ENCODE data around the gene CEP70. TPM values are rescaled to one million over a fixed set of nuclear protein-coding genes. Genes with fewer than 3 reads are reported as not detected.

CEP70 gene
- total RNA-seq, 1 experiment from 2014 or later, result 32.6 TPM

DNA sequence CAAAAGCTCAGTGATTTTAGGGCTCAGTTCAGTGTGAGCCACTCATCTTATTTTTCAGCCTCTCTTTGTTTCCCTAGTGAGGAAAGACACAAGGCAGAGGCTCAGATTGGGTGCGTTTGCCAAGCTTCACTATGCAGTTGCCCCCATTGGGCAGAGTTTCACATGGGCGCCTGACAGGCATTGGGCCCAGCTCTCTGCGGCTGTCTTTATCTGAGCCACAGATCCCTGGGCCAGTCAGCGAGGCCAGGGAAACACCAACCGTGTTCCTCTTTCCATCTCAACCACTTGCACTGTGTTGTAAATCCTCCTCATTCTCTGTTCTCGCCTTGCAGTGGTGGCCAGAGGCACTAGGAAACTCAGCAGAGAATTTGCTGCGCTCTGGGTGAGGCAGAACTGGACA is 148.8 kb downstream of the CEP70 start:
- Histone ChIP-seq H3K18ac (ENCODE audit: insufficient read length, low read depth, low read length) (no peak overlapping the region), H3K9me3 (ENCODE audit: control insufficient read depth, low read depth, low read length) (no peaks in the 10 kb centered on the region), H3T11ph (ENCODE audit: low read length) (no peak overlapping the region), H3K79me1 (ENCODE audit: insufficient read depth, low read depth, low read length, poor library complexity, severe bottlenecking) (no peaks in the 10 kb centered on the region), H2BK12ac (ENCODE audit: insufficient read length, low read depth, low read length) (no peak overlapping the region), H2BK20ac (ENCODE audit: low read depth, low read length, poor library complexity, severe bottlenecking) (no peak overlapping the region), H2AFZ (ENCODE audit: low read length) (no peak overlapping the region), H3K14ac (ENCODE audit: insufficient read depth, low read length) (no peak overlapping the region), H2BK5ac (ENCODE audit: insufficient read length, low read length) (no peak overlapping the region), H4K5ac (ENCODE audit: insufficient read length, low read depth, low read length) (no peak overlapping the region), H3K56ac (ENCODE audit: insufficient read length, low read depth, low read length) (no peak overlapping the region), H4K91ac (ENCODE audit: insufficient read length, low read depth, low read length) (no peak overlapping the region), H4K20me1 (ENCODE audit: control insufficient read depth, insufficient read depth, insufficient read length) (no peaks in the 10 kb centered on the region), H3K79me2 (ENCODE audit: insufficient read depth, low read length) (no peaks in the 10 kb centered on the region), H3K23me2 (ENCODE audit: insufficient read length, low read depth, low read length, poor library complexity, severe bottlenecking) (no peaks in the 10 kb centered on the region), H3K9ac (ENCODE audit: extremely low read depth, insufficient read length, low read length) (no peak overlapping the region), H2BK15ac (ENCODE audit: low read depth, low read length) (no peak overlapping the region), H3K23ac (ENCODE audit: insufficient read length, low read depth, low read length) (no peak overlapping the region), H3K4ac (ENCODE audit: low read depth, low read length) (no peak overlapping the region), H4K8ac (replicated peaks; ENCODE audit: insufficient read length, low read depth, low read length) (no peak overlapping the region), H3K27me3 (ENCODE audit: insufficient read depth, low read length) (no peaks in the 10 kb centered on the region), H3K27ac (ENCODE audit: insufficient read length, low read depth, low read length) (no peak overlapping the region), H3K4me2 (ENCODE audit: insufficient read depth, insufficient read length, low read length) (no peak overlapping the region), H2AK5ac (ENCODE audit: insufficient read length, low read length) (no peak overlapping the region), H2BK120ac (ENCODE audit: low read depth, low read length, poor library complexity, severe bottlenecking) (no peak overlapping the region), H3K4me1 (ENCODE audit: insufficient read depth, low read length) (no peaks in the 10 kb centered on the region)
- H3K4me3 Mint-ChIP-seq, result no peak overlapping the region
- no peak for DNase-seq
- WGBS (ENCODE audit: extremely low coverage, insufficient read length, low lambda C conversion rate), result no CpG with 5 or more reads among the region's 7 CpGs
- peaks cover 13 to 15% of the 10 kb centered on the region in 2 experiments for H3K4me1 Mint-ChIP-seq
- TF ChIP-seq, protein P1, sequence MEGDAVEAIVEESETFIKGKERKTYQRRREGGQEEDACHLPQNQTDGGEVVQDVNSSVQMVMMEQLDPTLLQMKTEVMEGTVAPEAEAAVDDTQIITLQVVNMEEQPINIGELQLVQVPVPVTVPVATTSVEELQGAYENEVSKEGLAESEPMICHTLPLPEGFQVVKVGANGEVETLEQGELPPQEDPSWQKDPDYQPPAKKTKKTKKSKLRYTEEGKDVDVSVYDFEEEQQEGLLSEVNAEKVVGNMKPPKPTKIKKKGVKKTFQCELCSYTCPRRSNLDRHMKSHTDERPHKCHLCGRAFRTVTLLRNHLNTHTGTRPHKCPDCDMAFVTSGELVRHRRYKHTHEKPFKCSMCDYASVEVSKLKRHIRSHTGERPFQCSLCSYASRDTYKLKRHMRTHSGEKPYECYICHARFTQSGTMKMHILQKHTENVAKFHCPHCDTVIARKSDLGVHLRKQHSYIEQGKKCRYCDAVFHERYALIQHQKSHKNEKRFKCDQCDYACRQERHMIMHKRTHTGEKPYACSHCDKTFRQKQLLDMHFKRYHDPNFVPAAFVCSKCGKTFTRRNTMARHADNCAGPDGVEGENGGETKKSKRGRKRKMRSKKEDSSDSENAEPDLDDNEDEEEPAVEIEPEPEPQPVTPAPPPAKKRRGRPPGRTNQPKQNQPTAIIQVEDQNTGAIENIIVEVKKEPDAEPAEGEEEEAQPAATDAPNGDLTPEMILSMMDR (conservative IDR thresholded peaks at IDR 0.05), result no peak
- peak overlapping the region in 1 of 3 experiments; percentile 50; a peak in 2 of 7 replicates for H3K27ac Mint-ChIP-seq
- no peaks in the 10 kb centered on the region for H3K27me3 Mint-ChIP-seq (ENCODE audit: low read depth)
- H3K36me3 Mint-ChIP-seq (ENCODE audit: insufficient read depth in 1 of 3, low read depth in 3 of 3), result no peaks in the 10 kb centered on the region
- no peaks in the 10 kb centered on the region for H3K9me3 Mint-ChIP-seq

Other genes starting within 250 kb of the CEP70 start
- 10.6 and 10.9 TPM in 2 replicates for gene MRAS, start 245.7 kb downstream of the CEP70 start, total RNA-seq (2021)
- 5.9 and 6.3 TPM in 2 replicates for gene ESYT3, start 159.6 kb downstream of the CEP70 start, total RNA-seq (2021)
- 10.0 and 11.0 TPM in 2 replicates for gene FAIM, start 14.5 kb upstream of the CEP70 start, total RNA-seq (2021)
- gene PIK3CB, start 240.7 kb upstream of the CEP70 start, total RNA-seq (2021), result 33.0 and 35.6 TPM in 2 replicates

Measured in H9 (cell line).